NB4 (cell line): Measurements from ENCODE around the gene P2RX6.

Experiments
- MYC ChIP-seq: IDR thresholded peaks from 2 replicates; pipeline ENCODE4 v1.6.1; 2011; ENCODE audit warnings: low read depth, low read length
- POLR2A ChIP-seq: IDR thresholded peaks from 2 replicates; pipeline ENCODE4 v1.6.1; 2011; ENCODE audit warnings: mild to moderate bottlenecking; ENCODE audit not compliant: insufficient read length; ENCODE audit errors: extremely low read depth
- TF ChIP-seq, protein P1 (sequence below): IDR thresholded peaks from one replicate; pipeline ENCODE4 v1.5.1; 2012; ENCODE audit warnings: low read depth, low read length
- TF ChIP-seq, protein P2 (sequence below): IDR thresholded peaks from 2 replicates; pipeline ENCODE4 v1.6.1; 2011; ENCODE audit warnings: low read depth, low read length

GRCh38 chr22:21032037-21032867 is 17.3 kb downstream of the P2RX6 start, which contains the start of gene SLC7A4:
- TF ChIP-seq, protein P1, sequence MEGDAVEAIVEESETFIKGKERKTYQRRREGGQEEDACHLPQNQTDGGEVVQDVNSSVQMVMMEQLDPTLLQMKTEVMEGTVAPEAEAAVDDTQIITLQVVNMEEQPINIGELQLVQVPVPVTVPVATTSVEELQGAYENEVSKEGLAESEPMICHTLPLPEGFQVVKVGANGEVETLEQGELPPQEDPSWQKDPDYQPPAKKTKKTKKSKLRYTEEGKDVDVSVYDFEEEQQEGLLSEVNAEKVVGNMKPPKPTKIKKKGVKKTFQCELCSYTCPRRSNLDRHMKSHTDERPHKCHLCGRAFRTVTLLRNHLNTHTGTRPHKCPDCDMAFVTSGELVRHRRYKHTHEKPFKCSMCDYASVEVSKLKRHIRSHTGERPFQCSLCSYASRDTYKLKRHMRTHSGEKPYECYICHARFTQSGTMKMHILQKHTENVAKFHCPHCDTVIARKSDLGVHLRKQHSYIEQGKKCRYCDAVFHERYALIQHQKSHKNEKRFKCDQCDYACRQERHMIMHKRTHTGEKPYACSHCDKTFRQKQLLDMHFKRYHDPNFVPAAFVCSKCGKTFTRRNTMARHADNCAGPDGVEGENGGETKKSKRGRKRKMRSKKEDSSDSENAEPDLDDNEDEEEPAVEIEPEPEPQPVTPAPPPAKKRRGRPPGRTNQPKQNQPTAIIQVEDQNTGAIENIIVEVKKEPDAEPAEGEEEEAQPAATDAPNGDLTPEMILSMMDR, result no peak
- no peak for TF ChIP-seq POLR2A
- TF ChIP-seq, protein P2, sequence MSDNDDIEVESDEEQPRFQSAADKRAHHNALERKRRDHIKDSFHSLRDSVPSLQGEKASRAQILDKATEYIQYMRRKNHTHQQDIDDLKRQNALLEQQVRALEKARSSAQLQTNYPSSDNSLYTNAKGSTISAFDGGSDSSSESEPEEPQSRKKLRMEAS, result no peak
- TF ChIP-seq MYC, result no peak
